Mesenteric fat pad (tissue), 1 donor: ENCODE measurements around the gene CBLN3. TPM values are rescaled to one million over a fixed set of nuclear protein-coding genes. Genes with fewer than 3 reads are reported as not detected.
"Not testable (repeated sequence)": the region's sequence is repeated elsewhere in the genome, so short reads cannot be mapped to it uniquely, and the experiment has no call there.

Experiments
- DNase-seq: peaks from one replicate; pipeline ENCODE4 v3.0.0-alpha.2; 2020; ENCODE audit warnings: low spot score
- total RNA-seq: library from RNA; stranded (reverse); fragmentation: NEBNext Ultra II Directional; extraction: Animal tissue kit (Norgen Biotek cat#: 25700); gene quantifications from one replicate; pipeline ENCODE4 v1.2.1, GENCODE V29; 2021
- donor health status: DM: yes; HTN: yes; CAD: no.

CBLN3 gene
- total RNA-seq, 1 donor from 2014 or later: 5.0 TPM

- DNase-seq: no peak
Observed at GRCh38 chr14:24406416-24406815, 23.1 kb downstream of the CBLN3 start.

- DNase-seq: no peak
Observed at GRCh38 chr14:24404814-24405213, 24.7 kb downstream of the CBLN3 start.

GRCh38 chr14:24403294-24403998 is 26.0 kb downstream of the CBLN3 start:
- DNase-seq: no peak

GRCh38 chr14:24401810-24402702 is 27.4 kb downstream of the CBLN3 start:
- no peak for DNase-seq

GRCh38 chr14:24399999-24400718 is 29.3 kb downstream of the CBLN3 start:
- DNase-seq: no peak

- DNase-seq: no peak
Observed at GRCh38 chr14:24399447-24399822, 30.0 kb downstream of the CBLN3 start.

GRCh38 chr14:24398653-24399446 is 30.6 kb downstream of the CBLN3 start, which contains the start of gene NYNRIN:
Gene NYNRIN, plus strand, starts transcription at chr14:24399003. Its CDS starts 244 bp downstream, at chr14:24399247.
- DNase-seq: peak; percentile 86

GRCh38 chr14:24398293-24398652 is 31.2 kb downstream of the CBLN3 start:
- DNase-seq: no peak

- DNase-seq: no peak
Observed at GRCh38 chr14:24397639-24398292, 31.7 kb downstream of the CBLN3 start.

GRCh38 chr14:24395609-24396582 is 33.6 kb downstream of the CBLN3 start:
- no peak for DNase-seq

- no peak for DNase-seq
Observed at GRCh38 chr14:24394275-24394674, 35.2 kb downstream of the CBLN3 start.

GRCh38 chr14:24392325-24393091 is 37.0 kb downstream of the CBLN3 start:
- DNase-seq: no peak

- DNase-seq: no peak
Observed at GRCh38 chr14:24390701-24391468, 38.6 kb downstream of the CBLN3 start.

GRCh38 chr14:24389226-24389848 is 40.1 kb downstream of the CBLN3 start:
- DNase-seq: no peak

GRCh38 chr14:24388474-24389179 is 40.8 kb downstream of the CBLN3 start:
- DNase-seq: no peak

GRCh38 chr14:24387579-24387978 is 41.9 kb downstream of the CBLN3 start:
- DNase-seq: not testable (repeated sequence)

- DNase-seq: no peak
Observed at GRCh38 chr14:24387009-24387345, 42.5 kb downstream of the CBLN3 start.
